Mucosa of gallbladder (tissue), 1 donor: ENCODE data around the gene FAM193B. TPM values are rescaled to one million over a fixed set of nuclear protein-coding genes. Genes with fewer than 3 reads are reported as not detected.
"Not testable (repeated sequence)": the region's sequence is repeated elsewhere in the genome, so short reads cannot be mapped to it uniquely, and the experiment has no call there.

Experiments
- DNase-seq: peaks from one replicate; pipeline ENCODE4 v3.0.0-alpha.2; 2020; ENCODE audit warnings: low spot score
- total RNA-seq: library from RNA; stranded (reverse); gene quantifications from one replicate; pipeline ENCODE4 v1.2.1, GENCODE V29; 2021
- donor health status: DM: no; HTN: no; CAD: no.

FAM193B gene
- total RNA-seq, 1 donor from 2014 or later = 98.1 TPM

GRCh38 chr5:177486256-177486655 is 68.1 kb downstream of the FAM193B start:
- DNase-seq = no peak

GRCh38 chr5:177485753-177486152 is 68.6 kb downstream of the FAM193B start:
- not testable (repeated sequence) for DNase-seq

- no peak for DNase-seq
These were observed 69.3 kb downstream of the FAM193B start for GRCh38 chr5:177484902-177485549.

- no peak for DNase-seq
These were observed 70.1 kb downstream of the FAM193B start for GRCh38 chr5:177483994-177484901.

- DNase-seq = no peak
These were observed 71.3 kb downstream of the FAM193B start for GRCh38 chr5:177483042-177483441.

- no peak for DNase-seq
These were observed 72.0 kb downstream of the FAM193B start for GRCh38 chr5:177482359-177482795.

GRCh38 chr5:177479774-177480173 is 74.6 kb downstream of the FAM193B start:
- DNase-seq = no peak

GRCh38 chr5:177478711-177479646 is 75.4 kb downstream of the FAM193B start:
- peak; percentile 71 for DNase-seq

- DNase-seq = no peak
These were observed 76.5 kb downstream of the FAM193B start for GRCh38 chr5:177477701-177478477.

- no peak for DNase-seq
These were observed 77.7 kb downstream of the FAM193B start for GRCh38 chr5:177476531-177477233.

- no peak for DNase-seq
These were observed 78.6 kb downstream of the FAM193B start for GRCh38 chr5:177475563-177476427.

GRCh38 chr5:177474846-177475562 is 79.4 kb downstream of the FAM193B start:
- DNase-seq = no peak

- DNase-seq = no peak
These were observed 80.3 kb downstream of the FAM193B start for GRCh38 chr5:177474002-177474476.

- no peak for DNase-seq
These were observed 80.8 kb downstream of the FAM193B start, which contains the start of gene DBN1 for GRCh38 chr5:177473443-177474001. Gene DBN1, minus strand, starts transcription at chr5:177473634. Its CDS starts 113 bp downstream, at chr5:177473521.

GRCh38 chr5:177472460-177473442 is 81.6 kb downstream of the FAM193B start:
- DNase-seq = no peak

- no peak for DNase-seq
These were observed 82.6 kb downstream of the FAM193B start for GRCh38 chr5:177471610-177472356.
